HEK293T (cell line): ENCODE measurements around the gene GRK1.

Source experiments
- BHLHE40 ChIP-seq: fragments of 450-650 bp; IDR thresholded peaks from 2 replicates; pipeline ENCODE4 v1.6.1; 2016; ENCODE audit warnings: mild to moderate bottlenecking, moderate library complexity, borderline replicate concordance
- CTBP1 ChIP-seq: fragments of 450-650 bp; IDR thresholded peaks from 2 replicates; pipeline ENCODE4 v1.6.1; 2016; ENCODE audit warnings: borderline replicate concordance
- FOXA1 ChIP-seq: fragments of 450-650 bp; IDR thresholded peaks from 2 replicates; pipeline ENCODE4 v1.6.1; 2016; ENCODE audit warnings: mild to moderate bottlenecking
- FOXK2 ChIP-seq: fragments of 450-650 bp; IDR thresholded peaks from 2 replicates; pipeline ENCODE4 v1.6.1; 2016; ENCODE audit warnings: mild to moderate bottlenecking
- SP1 ChIP-seq: fragments of 450-650 bp; IDR thresholded peaks from 2 replicates; pipeline ENCODE4 v1.6.1; 2017
- SUZ12 ChIP-seq: fragments of 450-650 bp; IDR thresholded peaks from 2 replicates; pipeline ENCODE4 v1.6.1; 2016; ENCODE audit warnings: mild to moderate bottlenecking
- ZNF384 ChIP-seq: fragments of 450-650 bp; IDR thresholded peaks from 2 replicates; pipeline ENCODE4 v1.6.1; 2016

DNA sequence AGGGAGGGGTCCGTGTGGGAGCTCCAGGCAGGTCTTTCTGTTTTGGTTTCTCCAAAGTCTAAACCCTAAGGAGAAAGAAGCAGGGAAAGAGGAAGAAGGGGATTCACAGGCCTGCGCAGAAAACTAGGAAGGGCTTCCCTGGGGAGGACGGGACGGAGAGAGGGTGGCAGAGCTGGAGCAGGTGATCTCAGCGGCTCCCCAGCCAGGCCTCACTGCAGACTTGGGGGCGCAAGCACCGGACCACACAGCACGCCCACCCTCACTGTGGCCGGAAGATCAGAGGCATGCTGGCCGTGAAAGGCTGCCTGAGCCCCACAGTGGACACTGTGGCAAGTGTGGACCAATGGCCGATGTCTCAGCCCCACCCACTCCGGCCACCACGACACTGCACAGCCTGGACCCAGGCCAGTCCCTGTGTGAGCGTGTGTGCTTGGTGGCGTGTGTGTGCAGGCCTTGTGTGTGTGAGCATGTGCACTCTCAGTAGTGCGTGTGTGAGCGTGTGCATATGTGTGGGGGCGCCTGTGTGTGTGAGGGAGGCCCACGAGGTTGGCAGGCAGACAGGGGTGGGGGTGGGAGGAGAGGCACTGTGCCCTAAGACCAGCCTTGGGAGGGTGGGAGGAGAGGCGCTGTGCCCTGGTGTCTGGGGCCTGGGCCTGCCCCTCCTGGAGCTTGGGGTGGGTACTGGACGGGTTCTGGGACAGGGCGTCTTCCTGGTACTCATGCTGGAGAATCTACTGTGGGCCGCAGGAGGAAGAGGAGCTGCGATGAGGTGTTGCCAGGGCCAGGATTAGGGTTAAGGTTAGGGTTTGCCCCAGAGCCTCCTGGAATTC, 76.6 kb downstream of the GRK1 start:
- no peak for TF ChIP-seq FOXK2
- TF ChIP-seq ZNF384: no peak
- no peak for TF ChIP-seq FOXA1
- TF ChIP-seq CTBP1: no peak
- no peak for TF ChIP-seq SP1
- TF ChIP-seq BHLHE40: no peak
- no peak for TF ChIP-seq SUZ12
